GM19193 (cell line): Measurements from ENCODE around the gene FAM161B.

ENCODE experiments used
- POLR2A ChIP-seq: IDR thresholded peaks from 4 replicates; pipeline ENCODE4 v1.6.1; 2011; ENCODE audit not compliant: insufficient read depth, insufficient read length; ENCODE audit errors: extremely low read depth

The FAM161B gene, protein sequence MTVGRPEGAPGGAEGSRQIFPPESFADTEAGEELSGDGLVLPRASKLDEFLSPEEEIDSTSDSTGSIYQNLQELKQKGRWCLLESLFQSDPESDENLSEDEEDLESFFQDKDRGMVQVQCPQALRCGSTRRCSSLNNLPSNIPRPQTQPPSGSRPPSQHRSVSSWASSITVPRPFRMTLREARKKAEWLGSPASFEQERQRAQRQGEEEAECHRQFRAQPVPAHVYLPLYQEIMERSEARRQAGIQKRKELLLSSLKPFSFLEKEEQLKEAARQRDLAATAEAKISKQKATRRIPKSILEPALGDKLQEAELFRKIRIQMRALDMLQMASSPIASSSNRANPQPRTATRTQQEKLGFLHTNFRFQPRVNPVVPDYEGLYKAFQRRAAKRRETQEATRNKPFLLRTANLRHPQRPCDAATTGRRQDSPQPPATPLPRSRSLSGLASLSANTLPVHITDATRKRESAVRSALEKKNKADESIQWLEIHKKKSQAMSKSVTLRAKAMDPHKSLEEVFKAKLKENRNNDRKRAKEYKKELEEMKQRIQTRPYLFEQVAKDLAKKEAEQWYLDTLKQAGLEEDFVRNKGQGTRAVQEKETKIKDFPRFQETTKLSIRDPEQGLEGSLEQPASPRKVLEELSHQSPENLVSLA

DNA sequence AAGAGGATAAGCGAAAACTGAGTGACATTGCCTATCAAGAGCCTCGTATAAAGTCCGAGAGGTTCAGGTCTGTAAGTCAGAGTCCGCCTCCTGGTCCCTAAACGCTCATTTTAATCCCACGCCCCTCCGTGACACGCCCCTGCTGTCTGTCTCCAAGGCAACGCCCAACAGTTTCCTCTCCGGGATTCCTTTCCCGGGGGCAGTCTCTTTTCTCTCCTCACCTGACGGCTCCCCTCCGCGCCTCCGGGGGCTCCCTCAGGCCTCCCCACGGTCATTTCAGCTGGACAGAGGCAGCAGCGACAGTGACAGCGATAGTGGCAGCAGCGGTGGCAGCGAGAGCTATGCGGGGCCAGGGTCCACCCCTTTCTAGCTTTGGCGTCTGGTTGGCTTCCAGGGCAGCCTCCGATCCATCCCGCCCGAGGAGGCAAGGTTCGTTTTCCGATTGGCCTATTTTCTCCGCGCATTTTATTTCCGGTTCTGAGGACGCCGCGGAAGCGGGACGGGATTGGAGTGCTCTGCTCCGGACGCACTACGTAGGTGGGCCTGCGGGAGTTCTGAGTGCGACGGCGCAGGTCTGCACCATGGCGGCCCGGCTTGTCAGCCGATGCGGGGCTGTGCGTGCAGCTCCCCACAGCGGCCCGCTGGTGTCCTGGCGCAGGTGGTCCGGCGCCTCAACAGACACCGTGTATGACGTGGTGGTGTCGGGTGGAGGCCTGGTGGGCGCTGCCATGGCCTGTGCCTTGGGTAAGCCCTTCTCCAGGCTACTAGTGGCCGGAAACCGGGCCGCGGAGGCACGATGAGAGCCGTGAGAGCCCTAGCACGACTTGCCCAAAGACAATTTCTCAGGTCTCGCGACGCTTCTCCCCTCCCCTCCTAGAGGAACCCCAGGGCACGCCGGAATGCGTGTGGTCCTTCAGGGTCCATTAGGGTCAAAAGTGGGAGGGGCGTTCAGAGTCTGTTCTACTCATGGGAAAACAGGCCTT is at the start of gene FAM161B, which contains the start of gene COQ6:
TSS of gene FAM161B (minus strand) at position 343 of the 983 bp plus-strand sequence. CDS start at position 275, 68 bp downstream.
TSS of gene COQ6 (plus strand) at position 551 of the 983 bp plus-strand sequence. CDS start at position 582, 31 bp downstream.
- TF ChIP-seq POLR2A = peak; percentile 91

DNA sequence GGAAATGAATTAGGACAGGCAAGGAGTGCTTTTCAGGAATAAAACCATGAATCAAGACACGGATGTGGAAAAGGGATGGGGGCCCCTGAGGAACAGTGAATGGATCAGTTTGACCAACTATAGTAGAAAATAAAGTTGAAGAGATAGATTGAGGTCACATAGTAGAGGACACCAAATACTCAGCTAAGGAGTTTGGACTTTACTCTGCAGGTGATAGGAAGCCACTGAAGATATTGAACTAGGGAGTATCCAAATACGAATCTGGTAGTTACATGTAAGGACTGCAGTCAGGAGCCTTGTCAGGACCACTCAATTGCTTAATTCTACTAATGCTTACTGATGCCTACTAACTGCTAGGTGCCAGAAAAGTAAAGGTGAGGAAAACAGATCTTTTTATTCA is 48.8 kb upstream of the FAM161B start:
- no peak for TF ChIP-seq POLR2A

DNA sequence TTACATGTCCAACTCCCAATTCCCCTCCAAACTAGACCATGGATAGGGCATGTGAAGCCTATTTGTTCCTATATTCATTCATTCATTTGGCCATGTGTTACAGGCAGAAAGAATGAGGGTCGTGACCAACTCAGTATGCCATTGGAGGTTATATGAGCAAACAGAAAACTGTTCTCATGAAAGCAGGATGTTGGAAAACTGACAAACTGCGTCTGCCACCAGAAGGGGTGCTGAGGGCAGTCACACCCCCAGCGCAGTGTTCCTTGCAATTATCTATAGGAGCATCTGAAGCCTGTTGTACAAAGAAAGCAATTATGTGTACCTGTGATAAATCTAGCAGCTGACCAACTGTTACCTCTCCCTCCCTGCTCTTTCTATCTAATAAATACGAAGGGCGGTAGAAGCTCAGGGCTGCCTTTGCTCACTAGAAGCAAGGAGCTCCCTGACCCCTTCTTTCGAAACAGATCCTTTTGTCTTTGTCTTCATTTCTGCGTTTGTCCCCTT is 48.1 kb upstream of the FAM161B start:
- TF ChIP-seq POLR2A = no peak

DNA sequence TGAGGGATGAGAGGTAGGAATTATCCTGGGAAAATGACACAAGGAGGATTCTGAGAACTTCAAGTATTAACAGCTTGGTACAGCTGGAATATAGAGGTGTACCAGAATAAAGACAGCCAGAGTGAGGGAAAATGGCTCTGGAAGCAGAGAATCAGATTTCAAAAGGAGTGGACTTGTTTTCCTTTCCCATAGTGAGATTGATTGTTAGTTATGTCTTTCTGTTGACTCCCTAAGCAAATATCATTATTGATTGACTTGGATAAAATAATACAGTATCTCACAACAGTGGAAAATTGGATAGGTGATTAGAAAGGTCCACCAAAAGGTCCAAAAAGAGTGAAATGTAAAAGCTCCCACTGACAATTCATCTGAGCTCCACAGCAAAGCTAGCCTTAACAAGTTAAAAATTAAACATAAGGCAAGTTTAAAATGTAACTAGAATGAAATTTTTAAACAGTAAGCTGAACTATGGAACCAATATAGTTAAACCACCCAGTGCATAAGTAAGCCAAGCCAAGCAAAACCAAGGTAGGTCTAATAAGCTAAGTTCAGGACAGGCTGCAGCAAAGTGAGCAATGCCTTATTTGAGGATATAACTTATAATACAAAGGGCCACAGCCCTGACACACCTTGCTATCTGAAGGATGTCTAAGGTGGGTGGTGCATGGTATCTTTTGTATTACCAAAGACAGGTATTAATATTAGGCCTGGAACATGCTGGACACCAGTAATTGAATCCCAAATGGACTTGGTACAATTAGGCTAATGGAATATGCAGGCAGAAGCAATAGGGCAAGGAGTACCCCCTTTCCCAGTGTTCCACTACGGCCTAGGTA is 47.4 kb upstream of the FAM161B start:
- TF ChIP-seq POLR2A = no peak

DNA sequence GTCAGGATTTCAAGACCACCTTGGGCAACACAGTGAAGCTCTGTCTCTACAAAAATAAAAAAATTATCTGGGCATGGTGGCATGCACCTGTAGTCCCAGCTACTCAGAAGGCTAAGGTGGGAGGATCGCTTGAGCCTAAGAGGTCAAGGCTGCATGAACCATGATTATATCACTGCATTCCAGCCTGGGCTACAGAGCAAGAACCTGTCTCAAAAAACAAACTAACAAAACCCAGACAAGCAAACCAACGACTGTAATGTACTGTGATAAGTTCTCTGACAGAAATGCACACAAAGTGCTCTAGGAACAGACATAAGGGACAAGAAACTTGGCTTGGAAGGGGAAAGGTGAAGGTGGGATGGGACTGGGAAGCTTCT is 46.8 kb upstream of the FAM161B start:
- TF ChIP-seq POLR2A = no peak

DNA sequence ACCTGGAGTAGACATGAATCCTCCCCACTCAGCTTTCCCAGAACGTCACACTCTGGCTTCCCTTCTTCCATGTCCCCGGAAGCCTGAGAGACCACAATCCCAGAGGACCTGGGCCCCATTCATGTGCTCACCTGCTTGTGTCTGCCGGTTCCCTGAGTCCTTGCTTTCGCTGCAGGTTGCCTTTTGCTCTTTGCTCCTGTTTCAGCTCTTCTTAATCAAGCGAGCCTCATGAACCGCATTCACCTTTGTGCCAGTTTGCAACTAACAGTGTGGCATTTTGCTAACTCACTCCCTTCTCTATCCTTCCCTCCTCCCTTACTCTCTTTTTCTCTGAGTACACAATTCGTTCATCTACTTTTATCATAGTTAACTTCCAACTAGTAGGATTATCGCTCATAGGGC is 46.1 kb upstream of the FAM161B start:
- no peak for TF ChIP-seq POLR2A

DNA sequence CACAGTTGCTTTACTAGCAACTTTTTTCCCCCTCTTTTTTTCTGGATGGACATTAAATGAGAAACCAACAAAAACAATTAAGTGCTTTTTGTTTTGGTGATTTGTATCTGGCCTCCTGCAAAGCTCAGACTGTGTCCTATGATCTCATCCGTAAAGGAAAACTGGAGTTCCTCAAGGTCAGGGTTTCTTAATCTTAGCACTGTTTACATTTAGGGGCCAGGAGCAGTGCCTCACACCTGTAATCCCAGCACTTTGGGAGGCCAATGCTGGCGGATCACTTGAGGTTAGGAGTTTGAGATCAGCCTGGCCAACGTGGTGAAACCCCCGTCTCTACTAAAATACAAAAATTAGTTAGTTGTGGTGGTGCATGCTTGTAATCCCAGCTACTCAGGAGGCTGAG is 41.2 kb upstream of the FAM161B start:
- TF ChIP-seq POLR2A = no peak

DNA sequence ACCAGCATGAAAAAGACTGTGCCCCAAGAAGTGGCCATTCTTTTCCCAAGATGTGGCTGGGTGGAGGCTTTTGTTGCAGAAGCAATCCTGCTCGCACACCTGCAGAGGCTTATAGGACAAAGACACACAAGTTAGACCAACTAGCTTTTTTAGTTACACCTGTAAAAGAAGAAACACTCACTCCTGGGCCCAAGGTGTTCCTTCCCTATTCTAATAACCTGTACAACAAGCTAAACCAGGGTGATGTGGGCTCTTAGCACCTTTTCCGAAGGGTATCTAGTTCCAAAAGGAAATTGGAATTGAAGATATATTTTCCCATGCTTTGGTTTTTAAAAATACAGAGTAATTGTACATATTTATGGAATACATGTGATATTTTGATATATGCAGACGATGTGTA is 38.2 kb upstream of the FAM161B start:
- TF ChIP-seq POLR2A = no peak

DNA sequence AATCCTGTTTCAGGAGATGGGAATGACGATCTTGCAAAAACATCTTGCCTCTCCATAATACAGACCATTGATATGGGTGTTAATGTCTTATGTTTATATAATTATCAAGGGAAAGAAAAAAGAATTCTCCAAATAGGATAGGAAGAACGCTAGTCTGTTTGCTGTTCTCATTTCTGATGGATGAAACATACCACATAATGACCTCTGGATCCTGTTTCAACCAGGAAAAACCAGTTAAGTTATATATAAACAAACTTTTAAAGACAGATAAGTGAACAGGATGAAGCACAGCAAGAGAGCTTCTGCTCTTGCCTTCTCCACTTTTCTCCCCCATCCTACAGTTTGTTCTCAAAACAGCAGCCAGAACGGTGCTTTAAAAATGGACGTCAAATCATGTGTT is 28.0 kb upstream of the FAM161B start:
- TF ChIP-seq POLR2A = no peak

DNA sequence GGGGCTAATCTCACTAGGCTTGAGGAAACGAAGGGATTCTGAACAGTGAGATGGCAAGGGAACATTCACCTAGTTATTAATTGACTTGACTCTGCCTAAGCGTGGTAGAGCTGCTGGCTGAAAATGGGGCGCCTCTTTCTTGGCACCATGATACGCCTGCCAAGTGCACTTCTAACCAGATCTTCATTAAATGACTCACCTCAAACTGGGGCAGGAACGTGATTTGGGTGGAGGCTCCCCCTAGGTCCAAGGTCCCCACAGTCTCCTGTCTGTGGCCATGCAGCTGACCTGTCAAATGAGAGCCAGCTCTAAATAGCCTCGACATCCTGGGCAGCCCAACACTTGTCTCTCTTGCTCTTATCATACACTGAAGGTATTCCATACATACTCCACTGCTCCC is 26.2 kb upstream of the FAM161B start:
- TF ChIP-seq POLR2A = no peak

DNA sequence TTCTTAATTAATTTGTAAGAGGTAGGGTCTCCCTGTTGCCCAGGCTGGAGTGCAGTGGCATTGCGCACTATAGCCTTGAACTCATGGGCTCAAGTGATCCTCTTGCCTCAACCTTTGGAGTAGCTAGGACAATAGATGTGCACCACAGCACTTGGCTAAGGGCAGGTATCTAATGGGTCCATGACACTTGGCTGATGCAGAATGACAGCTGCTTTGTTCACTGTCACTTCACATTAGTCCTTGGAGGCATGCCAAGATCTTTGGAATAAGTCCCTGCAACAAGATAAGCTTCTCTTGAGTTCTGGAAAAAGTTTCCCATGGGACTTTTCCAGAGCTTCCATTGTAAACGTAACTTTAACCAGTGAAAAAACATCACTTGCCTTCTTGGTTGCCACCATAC is 23.6 kb upstream of the FAM161B start:
- no peak for TF ChIP-seq POLR2A

DNA sequence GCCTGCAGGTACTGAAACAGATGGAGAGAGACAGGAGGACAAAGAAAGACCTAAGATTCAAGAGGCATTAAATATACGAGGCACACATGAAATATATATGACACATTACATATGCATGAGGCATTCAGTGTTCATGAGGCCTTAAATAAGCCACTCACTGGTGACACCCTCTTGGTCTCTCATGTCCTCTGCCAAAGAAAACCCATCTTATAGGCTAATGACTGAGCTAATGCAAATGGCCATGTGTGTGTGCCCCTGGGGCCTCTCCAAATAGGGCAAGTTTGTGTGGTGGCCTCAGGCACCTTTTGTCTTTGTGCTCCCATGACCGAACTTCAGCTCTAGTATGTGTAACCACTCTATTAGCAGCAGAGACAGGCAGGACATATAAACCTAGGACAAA is 19.0 kb upstream of the FAM161B start:
- no peak for TF ChIP-seq POLR2A

DNA sequence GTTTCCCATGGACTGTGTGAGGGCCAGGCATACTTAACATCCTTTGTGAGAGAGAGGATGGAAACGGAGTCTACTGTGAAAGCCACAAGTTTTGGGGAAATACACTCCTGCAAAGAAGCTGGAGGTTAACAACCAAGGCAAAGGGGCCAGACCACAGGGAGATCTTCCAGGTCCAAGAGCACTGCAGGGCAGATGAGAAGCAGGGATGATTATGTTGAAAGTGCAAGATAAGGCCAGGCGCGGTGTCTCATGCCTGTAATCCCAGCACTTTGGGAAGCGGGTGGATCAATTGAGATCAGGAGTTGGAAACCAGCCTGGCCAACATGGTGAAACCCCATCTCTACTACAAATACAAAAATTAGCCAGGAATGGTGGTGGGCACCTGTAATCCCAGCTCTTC is 15.3 kb upstream of the FAM161B start:
- no peak for TF ChIP-seq POLR2A

DNA sequence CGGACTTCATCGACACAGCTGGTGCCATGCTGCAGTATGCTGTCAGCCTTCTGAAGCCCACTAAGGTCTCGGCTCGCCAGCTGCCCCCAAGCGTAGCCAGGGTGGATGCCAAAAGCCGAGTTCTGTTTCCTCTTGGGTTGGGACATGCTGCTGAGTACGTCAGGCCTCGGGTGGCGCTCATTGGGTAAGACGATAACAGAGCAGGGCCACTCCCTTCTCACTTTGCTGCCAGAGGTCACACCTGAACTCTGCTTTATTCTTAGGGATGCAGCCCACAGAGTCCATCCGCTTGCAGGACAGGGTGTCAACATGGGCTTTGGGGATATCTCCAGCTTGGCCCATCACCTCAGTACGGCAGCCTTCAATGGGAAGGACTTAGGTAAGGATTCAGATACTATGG is 11.3 kb upstream of the FAM161B start:
- no peak for TF ChIP-seq POLR2A
